ENCODE data around the gene FBLIM1. TPM values are rescaled to one million over a fixed set of nuclear protein-coding genes. Genes with fewer than 3 reads are reported as not detected.

The FBLIM1 gene
- total and polyA plus RNA-seq, 2 experiments from 2014 or later: 117 to 120 TPM

GRCh38 chr1:15764890-15765289 lies 6.3 kb downstream of the FBLIM1 start:
- no peak overlapping the region for H2AFZ ChIP-seq
- H4K20me1 ChIP-seq (ENCODE audit: insufficient read depth, poor library complexity, severe bottlenecking): peaks cover 46% of the 10 kb centered on the region
- no peak overlapping the region for H3K4me3 ChIP-seq
- DNase-seq (ENCODE audit: low spot score): no peak
- 94% methylated on average over 15 of the region's 15 CpGs for WGBS (ENCODE audit: low lambda C conversion rate, missing lambda C conversion rate)
- H3K36me3 ChIP-seq (replicated peaks; ENCODE audit: insufficient read depth, low read depth): no peaks in the 10 kb centered on the region
- no peak overlapping the region for H3K4me2 ChIP-seq
- no peaks in the 10 kb centered on the region for H3K27me3 ChIP-seq
- no peaks in the 10 kb centered on the region for H3K9me2 ChIP-seq (replicated peaks; ENCODE audit: insufficient read depth)
- H3K79me2 ChIP-seq: peaks cover 69% of the 10 kb centered on the region
- H3K9me3 ChIP-seq (ENCODE audit: low read depth): no peaks in the 10 kb centered on the region
- TF ChIP-seq, protein P1, sequence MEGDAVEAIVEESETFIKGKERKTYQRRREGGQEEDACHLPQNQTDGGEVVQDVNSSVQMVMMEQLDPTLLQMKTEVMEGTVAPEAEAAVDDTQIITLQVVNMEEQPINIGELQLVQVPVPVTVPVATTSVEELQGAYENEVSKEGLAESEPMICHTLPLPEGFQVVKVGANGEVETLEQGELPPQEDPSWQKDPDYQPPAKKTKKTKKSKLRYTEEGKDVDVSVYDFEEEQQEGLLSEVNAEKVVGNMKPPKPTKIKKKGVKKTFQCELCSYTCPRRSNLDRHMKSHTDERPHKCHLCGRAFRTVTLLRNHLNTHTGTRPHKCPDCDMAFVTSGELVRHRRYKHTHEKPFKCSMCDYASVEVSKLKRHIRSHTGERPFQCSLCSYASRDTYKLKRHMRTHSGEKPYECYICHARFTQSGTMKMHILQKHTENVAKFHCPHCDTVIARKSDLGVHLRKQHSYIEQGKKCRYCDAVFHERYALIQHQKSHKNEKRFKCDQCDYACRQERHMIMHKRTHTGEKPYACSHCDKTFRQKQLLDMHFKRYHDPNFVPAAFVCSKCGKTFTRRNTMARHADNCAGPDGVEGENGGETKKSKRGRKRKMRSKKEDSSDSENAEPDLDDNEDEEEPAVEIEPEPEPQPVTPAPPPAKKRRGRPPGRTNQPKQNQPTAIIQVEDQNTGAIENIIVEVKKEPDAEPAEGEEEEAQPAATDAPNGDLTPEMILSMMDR (IDR thresholded peaks at IDR 0.05; ENCODE audit: poor library complexity): no peak
- TF ChIP-seq EZH2 (IDR thresholded peaks at IDR 0.05; ENCODE audit: borderline replicate concordance): no peak
- TF ChIP-seq EZH2phosphoT487 (IDR thresholded peaks at IDR 0.05; ENCODE audit: low read depth, severe bottlenecking, unreplicated experiment): no peak
- H3K4me1 ChIP-seq (ENCODE audit: insufficient read depth): peaks cover 41% of the 10 kb centered on the region
- peak overlapping the region; percentile 49 for H3K27ac ChIP-seq

- no peaks in the 10 kb centered on the region for H3K27me3 ChIP-seq
- peaks cover 44% of the 10 kb centered on the region for H4K20me1 ChIP-seq (ENCODE audit: insufficient read depth, poor library complexity, severe bottlenecking)
- no peak for TF ChIP-seq EZH2 (IDR thresholded peaks at IDR 0.05; ENCODE audit: borderline replicate concordance)
- TF ChIP-seq, protein P1 (IDR thresholded peaks at IDR 0.05; ENCODE audit: poor library complexity): no peak
- no peak for TF ChIP-seq EZH2phosphoT487 (IDR thresholded peaks at IDR 0.05; ENCODE audit: low read depth, severe bottlenecking, unreplicated experiment)
- 88% methylated on average over 20 of the region's 20 CpGs for WGBS (ENCODE audit: low lambda C conversion rate, missing lambda C conversion rate)
- DNase-seq (ENCODE audit: low spot score): peak; percentile 60
- H3K9me2 ChIP-seq (replicated peaks; ENCODE audit: insufficient read depth): no peaks in the 10 kb centered on the region
- no peaks in the 10 kb centered on the region for H3K36me3 ChIP-seq (replicated peaks; ENCODE audit: insufficient read depth, low read depth)
- H3K4me2 ChIP-seq: no peak overlapping the region
- H3K9me3 ChIP-seq (ENCODE audit: low read depth): no peaks in the 10 kb centered on the region
- H3K79me2 ChIP-seq: peaks cover 61% of the 10 kb centered on the region
- H2AFZ ChIP-seq: no peak overlapping the region
- H3K4me3 ChIP-seq: no peak overlapping the region
- peaks cover 33% of the 10 kb centered on the region for H3K4me1 ChIP-seq (ENCODE audit: insufficient read depth)
- peak overlapping the region; percentile 40 for H3K27ac ChIP-seq
Measured at GRCh38 chr1:15765495-15766194, 7.0 kb downstream of the FBLIM1 start.

DNA sequence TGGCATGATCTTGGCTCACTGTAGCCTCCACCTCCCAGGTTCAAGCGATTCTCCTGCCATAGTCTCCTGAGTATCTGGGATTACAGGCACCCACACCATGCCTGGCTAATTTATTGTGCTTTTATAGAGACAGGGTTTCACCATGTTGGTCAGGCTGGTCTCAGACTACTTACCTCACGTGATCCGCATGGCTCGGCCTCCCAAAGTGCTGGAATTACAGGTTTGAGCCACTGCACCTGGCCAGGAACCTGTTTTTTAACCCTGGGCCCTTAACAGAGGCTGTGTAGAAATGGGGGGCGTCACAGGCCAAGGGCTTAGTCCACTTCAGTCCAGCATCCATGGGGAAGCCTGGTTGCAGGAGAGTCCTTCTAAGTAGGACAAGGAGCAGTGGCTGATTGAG lies 9.3 kb downstream of the FBLIM1 start:
- no peaks in the 10 kb centered on the region for H3K36me3 ChIP-seq (replicated peaks; ENCODE audit: insufficient read depth, low read depth)
- no peak overlapping the region for H3K4me3 ChIP-seq
- H3K4me1 ChIP-seq (ENCODE audit: insufficient read depth): peaks cover 14% of the 10 kb centered on the region
- H3K27me3 ChIP-seq: no peaks in the 10 kb centered on the region
- no peak overlapping the region for H2AFZ ChIP-seq
- peaks cover 22% of the 10 kb centered on the region for H4K20me1 ChIP-seq (ENCODE audit: insufficient read depth, poor library complexity, severe bottlenecking)
- H3K4me2 ChIP-seq: no peak overlapping the region
- no peaks in the 10 kb centered on the region for H3K9me3 ChIP-seq (ENCODE audit: low read depth)
- H3K27ac ChIP-seq: no peak overlapping the region
- H3K79me2 ChIP-seq: peaks cover 38% of the 10 kb centered on the region
- H3K9me2 ChIP-seq (replicated peaks; ENCODE audit: insufficient read depth): no peaks in the 10 kb centered on the region
- 92% methylated on average over 5 of the region's 5 CpGs for WGBS (ENCODE audit: low lambda C conversion rate, missing lambda C conversion rate)
- DNase-seq (ENCODE audit: low spot score): no peak
- TF ChIP-seq, protein P1 (IDR thresholded peaks at IDR 0.05; ENCODE audit: poor library complexity): no peak
- no peak for TF ChIP-seq EZH2phosphoT487 (IDR thresholded peaks at IDR 0.05; ENCODE audit: low read depth, severe bottlenecking, unreplicated experiment)
- no peak for TF ChIP-seq EZH2 (IDR thresholded peaks at IDR 0.05; ENCODE audit: borderline replicate concordance)
